ENCODE results near the gene RO60. TPM values are rescaled to one million over a fixed set of nuclear protein-coding genes. Genes with fewer than 3 reads are reported as not detected.

RO60 gene
- total RNA-seq, 2 experiments from 2014 or later = 46.1 to 46.3 TPM

DNA sequence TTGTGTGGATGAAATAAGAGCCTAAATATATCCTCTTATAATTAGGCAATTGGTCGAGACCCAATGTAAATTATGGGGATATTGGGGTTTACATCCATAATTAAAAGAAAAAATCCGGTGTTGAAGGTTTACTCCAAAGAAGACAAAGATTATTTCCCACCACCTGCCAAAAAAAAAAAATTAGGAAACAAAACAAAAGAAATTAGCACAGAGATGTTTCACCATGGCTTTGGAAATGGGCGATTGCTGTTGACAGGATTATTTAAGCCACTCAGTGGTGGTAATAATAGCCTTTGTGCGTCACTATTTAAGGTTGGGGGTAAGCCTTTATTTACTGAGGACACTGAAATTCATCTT lies 46.4 kb downstream of the RO60 start:
- peak overlapping the region; percentile 91 for H3K4me3 ChIP-seq (ENCODE audit: low read length)
- ATAC-seq (ENCODE audit: poor library complexity) (no peak), DNase-seq (no peak)
- Mint-ChIP-seq H3K27ac (peak overlapping the region; percentile 85), H3K4me1 (ENCODE audit: low read depth) (peaks cover 35% of the 10 kb centered on the region), H3K4me3 (peak overlapping the region; percentile 90), H3K27me3 (no peaks in the 10 kb centered on the region), H3K36me3 (ENCODE audit: low read depth) (peaks cover 11% of the 10 kb centered on the region), H3K9me3 (no peaks in the 10 kb centered on the region)
- no peaks in the 10 kb centered on the region for H3K36me3 ChIP-seq (ENCODE audit: insufficient read depth, low read length)
- TF ChIP-seq, protein P1, sequence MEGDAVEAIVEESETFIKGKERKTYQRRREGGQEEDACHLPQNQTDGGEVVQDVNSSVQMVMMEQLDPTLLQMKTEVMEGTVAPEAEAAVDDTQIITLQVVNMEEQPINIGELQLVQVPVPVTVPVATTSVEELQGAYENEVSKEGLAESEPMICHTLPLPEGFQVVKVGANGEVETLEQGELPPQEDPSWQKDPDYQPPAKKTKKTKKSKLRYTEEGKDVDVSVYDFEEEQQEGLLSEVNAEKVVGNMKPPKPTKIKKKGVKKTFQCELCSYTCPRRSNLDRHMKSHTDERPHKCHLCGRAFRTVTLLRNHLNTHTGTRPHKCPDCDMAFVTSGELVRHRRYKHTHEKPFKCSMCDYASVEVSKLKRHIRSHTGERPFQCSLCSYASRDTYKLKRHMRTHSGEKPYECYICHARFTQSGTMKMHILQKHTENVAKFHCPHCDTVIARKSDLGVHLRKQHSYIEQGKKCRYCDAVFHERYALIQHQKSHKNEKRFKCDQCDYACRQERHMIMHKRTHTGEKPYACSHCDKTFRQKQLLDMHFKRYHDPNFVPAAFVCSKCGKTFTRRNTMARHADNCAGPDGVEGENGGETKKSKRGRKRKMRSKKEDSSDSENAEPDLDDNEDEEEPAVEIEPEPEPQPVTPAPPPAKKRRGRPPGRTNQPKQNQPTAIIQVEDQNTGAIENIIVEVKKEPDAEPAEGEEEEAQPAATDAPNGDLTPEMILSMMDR (IDR thresholded peaks at IDR 0.05) = no peak
- H3K27me3 ChIP-seq (ENCODE audit: control insufficient read depth in 1 of 2, insufficient read depth in 2 of 2, low read length in 2 of 2) = no peaks in the 10 kb centered on the region
- ChIA-PET CTCF (interaction anchor here (1.0 kb wide), 1 partner anchor 17 kb away, joined by 3 read pairs; no protein-coding TSS in a partner anchor), POLR2A (interaction anchor here (1.2 to 6.1 kb wide), 4 partner anchors 14 to 47 kb away, joined by 4 to 52 read pairs (median 9); partner anchors contain the start of genes CDC73, RO60 and UCHL5)
- intact Hi-C loops (cut with DNase I, micrococcal nuclease) = loop anchor here (1.0 to 2.0 kb wide), 2 partner anchors 15 to 17 kb away; partner anchors contain the start of gene CDC73 (in 1 of the 2)
- H3K27ac ChIP-seq (ENCODE audit: low read depth in 1 of 2, low read length in 2 of 2) = peak overlapping the region in 1 of 2 donors; percentile 25
- H3K9me3 ChIP-seq (ENCODE audit: control insufficient read depth in 1 of 2, insufficient read depth in 1 of 2, low read length in 2 of 2) = no peaks in the 10 kb centered on the region
- peaks cover 18% of the 10 kb centered on the region for H3K4me1 ChIP-seq (ENCODE audit: insufficient read depth, low read length)

DNA sequence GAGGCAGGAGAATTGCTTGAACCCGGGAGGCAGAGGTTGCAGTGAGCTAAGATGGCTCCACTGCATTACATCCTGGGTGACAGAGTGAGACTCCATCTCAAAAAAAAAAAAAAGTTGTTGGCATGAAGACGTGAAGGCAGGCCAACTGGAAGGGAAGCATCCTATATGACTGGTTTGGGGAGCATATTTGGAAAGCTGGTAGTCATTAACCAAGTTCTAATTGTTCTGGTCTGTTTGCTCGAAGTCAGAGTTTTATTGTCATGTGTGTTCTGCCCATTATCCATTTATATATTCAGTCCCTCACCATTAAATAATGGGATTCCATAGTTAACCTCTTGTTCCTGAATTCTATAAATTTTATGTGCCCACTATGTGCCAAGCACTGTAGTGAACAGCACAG lies 49.1 kb downstream of the RO60 start:
- Histone ChIP-seq H3K36me3 (ENCODE audit: insufficient read depth, low read length) (no peaks in the 10 kb centered on the region), H3K4me1 (ENCODE audit: insufficient read depth, low read length) (peaks cover 13% of the 10 kb centered on the region), H3K27ac (ENCODE audit: low read depth in 1 of 2, low read length in 2 of 2) (no peak overlapping the region), H3K4me3 (ENCODE audit: low read length) (no peak overlapping the region), H3K27me3 (ENCODE audit: control insufficient read depth in 1 of 2, insufficient read depth in 2 of 2, low read length in 2 of 2) (no peaks in the 10 kb centered on the region), H3K9me3 (ENCODE audit: control insufficient read depth in 1 of 2, insufficient read depth in 1 of 2, low read length in 2 of 2) (no peaks in the 10 kb centered on the region)
- Mint-ChIP-seq H3K27me3 (no peaks in the 10 kb centered on the region), H3K4me1 (ENCODE audit: low read depth) (peaks cover 18% of the 10 kb centered on the region), H3K4me3 (no peak overlapping the region), H3K9me3 (no peaks in the 10 kb centered on the region), H3K36me3 (ENCODE audit: low read depth) (peaks cover 5% of the 10 kb centered on the region), H3K27ac (no peak overlapping the region)
- ChIA-PET POLR2A (interaction anchor here (6.1 kb wide), 1 partner anchor 14 kb away, joined by 52 read pairs; the partner anchor contains the start of gene CDC73), CTCF (no interaction called here)
- intact Hi-C loops (cut with DNase I, micrococcal nuclease) = no loop called here
- ATAC-seq (ENCODE audit: poor library complexity) (no peak), DNase-seq (no peak)
- TF ChIP-seq, protein P1 (IDR thresholded peaks at IDR 0.05) = no peak

Other genes with a start within 250 kb of the RO60 start
- gene UCHL5, start 252 bp upstream of the RO60 start, total RNA-seq = 10 to 100 TPM; 16.4 to 19.2 TPM
- 1 to 10 TPM; 4.3 to 5.5 TPM for gene GLRX2, start 45.8 kb downstream of the RO60 start, total RNA-seq
- 10 to 100 TPM; 65.4 to 66.5 TPM for gene CDC73, start 62.4 kb downstream of the RO60 start, total RNA-seq
- gene B3GALT2, start 127.0 kb downstream of the RO60 start, total RNA-seq = under 1 TPM; 0.22 to 0.25 TPM